Activated T-cell treated with anti-CD3 and anti-CD28 coated beads for 48 hours (primary cell): ENCODE results near the gene COL18A1.
"Not testable (repeated sequence)": the region's sequence is repeated elsewhere in the genome, so short reads cannot be mapped to it uniquely, and the experiment has no call there.

Experiments used
- DNase-seq: peaks from one replicate; pipeline ENCODE4 v3.0.0-alpha.2; 2020; ENCODE audit warnings: low read depth

Gene COL18A1

GRCh38 chr21:45441431-45442255, 36.7 kb downstream of the COL18A1 start:
- no peak for DNase-seq

DNA sequence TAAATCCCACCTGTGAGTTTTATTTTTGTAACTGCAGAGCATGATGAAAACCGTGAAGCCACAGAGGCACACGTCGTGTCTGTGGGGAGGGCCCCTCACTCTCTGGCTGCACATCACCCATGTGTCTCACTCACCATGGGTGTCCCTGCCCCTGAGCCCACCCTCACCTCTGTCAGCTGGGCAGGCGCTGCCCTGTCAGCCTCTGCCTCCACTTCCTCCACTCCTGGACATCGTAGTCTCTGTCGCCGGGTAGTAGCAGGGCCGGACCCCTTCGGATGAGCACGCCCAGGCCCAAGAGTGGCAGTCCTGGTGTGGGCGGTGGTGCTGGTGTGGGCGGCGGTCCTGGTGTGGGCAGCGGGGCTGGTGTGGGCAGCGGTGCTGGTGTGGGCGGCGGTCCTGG, 37.3 kb downstream of the COL18A1 start:
- no peak for DNase-seq

DNA sequence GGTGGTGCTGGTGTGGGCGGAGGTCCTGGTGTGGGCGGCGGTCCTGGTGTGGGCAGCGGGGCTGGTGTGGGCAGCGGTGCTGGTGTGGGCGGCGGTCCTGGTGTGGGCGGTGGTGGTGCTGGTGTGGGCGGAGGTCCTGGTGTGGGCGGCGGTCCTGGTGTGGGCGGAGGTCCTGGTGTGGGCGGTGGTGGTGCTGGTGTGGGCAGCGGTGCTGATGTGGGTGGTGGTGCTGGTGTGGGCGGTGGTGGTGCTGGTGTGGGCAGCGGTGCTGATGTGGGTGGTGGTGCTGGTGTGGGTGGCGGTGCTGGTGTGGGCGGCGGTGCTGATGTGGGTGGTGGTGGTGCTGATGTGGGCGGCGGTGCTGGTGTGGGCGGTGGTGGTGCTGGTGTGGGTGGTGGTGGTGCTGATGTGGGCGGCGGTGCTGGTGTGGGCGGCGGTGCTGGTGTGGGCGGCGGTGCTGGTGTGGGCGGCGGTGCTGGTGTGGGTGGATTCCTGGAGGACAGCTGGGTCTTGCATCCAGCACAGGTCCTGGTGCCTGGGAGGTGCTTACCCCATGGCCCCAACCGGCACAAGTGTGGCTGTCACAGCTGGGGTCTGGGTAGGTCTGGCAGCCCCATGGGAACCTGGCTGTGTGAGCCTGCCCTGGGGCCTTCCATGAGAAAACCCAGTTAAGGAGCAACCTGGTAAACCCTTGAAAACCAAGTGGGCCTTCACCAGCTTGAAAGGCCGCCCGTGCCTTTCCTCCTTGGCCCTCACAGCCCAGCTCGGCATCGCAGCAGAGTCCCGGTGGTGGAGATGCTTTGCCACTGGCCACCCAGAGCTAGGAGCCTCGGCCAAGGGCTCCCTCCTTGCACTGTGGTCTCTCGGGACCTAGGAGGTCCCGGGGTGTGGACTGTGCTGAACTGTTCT, 38.0 kb downstream of the COL18A1 start:
- DNase-seq: not testable (repeated sequence)

GRCh38 chr21:45443595-45444181, 38.7 kb downstream of the COL18A1 start:
- no peak for DNase-seq

GRCh38 chr21:45444385-45444784, 39.4 kb downstream of the COL18A1 start:
- no peak for DNase-seq

DNA sequence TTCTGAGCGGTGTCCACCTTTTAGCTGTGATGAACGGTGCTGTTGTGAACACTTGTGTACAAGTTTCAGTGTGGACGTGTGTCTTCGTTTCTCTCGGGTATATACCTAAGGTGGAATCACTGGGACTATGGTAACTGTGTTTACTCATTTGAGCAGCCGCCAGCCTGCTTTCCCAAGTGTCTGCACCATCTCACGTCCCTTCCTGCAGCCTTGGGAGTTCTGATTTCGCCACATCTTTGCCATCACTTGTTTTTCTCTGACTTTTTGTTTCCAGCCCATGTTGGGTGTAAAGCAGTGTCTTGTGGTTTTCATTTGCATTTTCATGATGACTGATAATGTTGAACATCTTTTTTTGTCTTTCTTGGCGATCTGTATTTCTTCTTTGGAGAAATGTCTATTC, 40.4 kb downstream of the COL18A1 start:
- no peak for DNase-seq

DNA sequence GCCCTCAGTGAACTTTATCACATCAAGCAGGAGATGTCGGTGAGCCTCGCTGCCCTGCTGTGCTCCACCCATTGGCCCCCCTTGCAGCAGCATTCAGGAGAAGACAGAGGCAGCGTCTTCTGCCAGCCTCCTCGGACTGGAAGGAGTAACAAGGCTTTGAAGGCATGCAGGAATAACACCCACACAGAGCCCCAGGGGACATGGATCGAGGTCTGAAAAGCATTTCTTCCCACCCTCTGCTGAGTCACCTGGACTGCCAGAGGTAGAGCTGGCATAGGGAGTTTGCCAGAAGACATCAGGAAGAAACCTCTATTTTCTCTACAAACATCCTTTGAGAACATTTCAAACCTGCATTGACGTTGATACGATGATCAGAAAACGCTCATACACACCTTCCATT, 42.9 kb downstream of the COL18A1 start:
- no peak for DNase-seq

DNA sequence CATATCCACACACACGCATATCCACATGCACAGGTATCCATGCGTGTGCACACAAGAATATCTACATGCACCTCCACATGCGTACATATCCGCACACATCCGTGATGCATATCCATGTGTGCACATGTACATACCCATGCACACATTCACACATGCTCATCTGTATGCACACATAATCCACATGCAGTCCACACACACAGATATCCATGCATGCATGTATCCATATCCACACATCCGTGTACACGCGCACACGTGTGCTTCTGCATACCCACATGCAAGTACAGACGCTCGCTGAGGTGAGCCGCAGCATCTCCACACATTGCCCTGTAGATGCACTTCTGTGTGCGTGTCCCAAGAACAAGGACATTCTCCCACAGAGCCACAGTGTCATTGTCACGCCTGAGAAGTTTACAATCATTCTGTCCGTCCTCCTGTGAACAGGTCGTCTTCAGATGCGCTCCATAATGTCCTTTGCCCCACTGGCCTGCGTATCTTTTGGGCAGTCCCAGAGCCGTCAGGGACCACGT, 43.4 kb downstream of the COL18A1 start:
- DNase-seq: no peak

GRCh38 chr21:45448810-45449657, 44.1 kb downstream of the COL18A1 start:
- no peak for DNase-seq

GRCh38 chr21:45449658-45450422, 44.9 kb downstream of the COL18A1 start:
- DNase-seq: no peak

- no peak for DNase-seq
Measured at GRCh38 chr21:45450423-45451090, 45.6 kb downstream of the COL18A1 start.

DNA sequence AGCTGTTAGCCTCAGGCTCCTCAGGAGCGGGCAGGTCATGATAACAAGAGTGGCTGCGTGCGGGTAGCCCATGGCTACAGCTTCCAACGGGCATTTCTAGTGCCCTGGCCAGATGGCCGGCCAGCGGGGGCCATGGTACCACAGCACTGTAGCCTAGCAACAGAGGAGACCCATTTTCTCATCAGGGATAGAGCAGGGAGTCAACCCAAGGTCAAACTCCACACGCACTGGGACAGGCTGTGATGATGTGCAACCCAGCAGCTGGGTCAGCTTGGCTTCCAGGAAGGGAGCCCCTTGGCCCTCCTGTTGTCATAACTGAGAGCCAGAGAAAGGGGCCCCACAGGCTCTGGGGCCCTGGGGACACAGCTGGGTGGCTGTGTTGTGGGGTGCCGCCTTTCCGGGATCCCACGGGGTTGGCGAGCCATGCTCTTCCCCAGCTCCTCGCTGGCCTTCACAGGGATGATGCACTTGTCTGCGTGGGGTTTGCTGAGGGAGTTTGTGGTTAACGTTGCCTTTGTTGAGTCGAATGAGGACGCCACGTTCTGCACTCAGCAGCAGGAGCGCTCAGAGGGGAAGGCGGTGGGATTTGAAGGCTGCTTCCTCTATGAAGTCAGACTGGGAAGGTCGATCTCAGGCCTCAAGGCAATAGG, 46.3 kb downstream of the COL18A1 start:
- no peak for DNase-seq

DNA sequence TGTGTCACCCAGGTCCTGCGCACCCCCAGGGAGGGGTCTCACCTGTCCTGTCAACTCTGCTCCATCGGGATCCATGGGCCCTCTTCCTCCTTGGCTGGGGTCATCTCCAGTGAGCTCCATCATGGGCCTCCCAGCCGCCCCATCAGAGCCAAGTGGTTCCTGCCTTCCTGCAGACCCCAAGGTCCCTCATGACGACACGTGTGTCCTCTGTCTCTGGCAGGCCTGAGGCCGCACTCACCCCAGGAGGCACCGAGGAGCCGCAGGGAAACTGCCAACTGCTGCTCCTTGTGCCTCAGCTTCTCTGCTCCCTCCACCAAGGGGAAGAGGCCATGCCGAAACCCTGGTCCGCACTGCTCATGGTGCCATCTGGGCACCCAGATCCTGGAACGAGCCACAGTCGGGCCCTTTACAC, 46.8 kb downstream of the COL18A1 start:
- no peak for DNase-seq

- no peak for DNase-seq
Measured at GRCh38 chr21:45452696-45453307, 47.8 kb downstream of the COL18A1 start.

GRCh38 chr21:45453308-45453950, 48.5 kb downstream of the COL18A1 start:
- no peak for DNase-seq

GRCh38 chr21:45454060-45454925, 49.3 kb downstream of the COL18A1 start:
- DNase-seq: no peak

DNA sequence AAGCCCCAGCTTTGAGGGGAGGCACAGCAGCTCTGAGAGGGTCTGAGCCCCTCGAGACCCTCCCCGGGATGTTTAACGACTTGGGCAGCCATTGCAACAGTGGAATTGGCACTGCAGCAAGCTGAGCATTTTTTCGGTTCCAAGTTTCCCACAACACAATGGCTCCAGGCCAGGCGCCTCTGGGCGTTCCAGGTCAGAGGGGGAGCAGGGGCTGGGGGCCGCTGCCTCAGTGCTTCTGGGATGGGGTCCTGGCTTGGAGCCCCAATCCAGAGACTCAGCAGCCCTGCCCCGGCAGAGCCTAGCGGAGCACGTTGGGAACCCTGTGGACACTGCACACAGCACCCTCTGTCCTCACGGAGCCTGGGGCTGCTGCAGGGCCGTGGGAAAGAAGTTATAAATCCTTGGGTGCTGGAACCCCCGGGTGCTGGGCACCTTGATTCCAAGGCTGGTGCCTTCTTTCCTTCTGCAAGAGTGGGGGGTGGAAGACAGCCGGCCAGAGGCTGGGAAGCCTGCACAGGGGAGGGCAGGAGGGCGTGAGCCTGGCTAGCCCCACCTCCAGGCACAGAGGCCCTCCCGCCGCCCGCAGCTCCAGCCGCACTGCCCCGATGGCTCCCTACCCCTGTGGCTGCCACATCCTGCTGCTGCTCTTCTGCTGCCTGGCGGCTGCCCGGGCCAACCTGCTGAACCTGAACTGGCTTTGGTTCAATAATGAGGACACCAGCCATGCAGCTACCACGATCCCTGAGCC, 50.1 kb downstream of the COL18A1 start:
- no peak for DNase-seq
